Measurements from ENCODE around the gene RP9.

The RP9 gene

DNA sequence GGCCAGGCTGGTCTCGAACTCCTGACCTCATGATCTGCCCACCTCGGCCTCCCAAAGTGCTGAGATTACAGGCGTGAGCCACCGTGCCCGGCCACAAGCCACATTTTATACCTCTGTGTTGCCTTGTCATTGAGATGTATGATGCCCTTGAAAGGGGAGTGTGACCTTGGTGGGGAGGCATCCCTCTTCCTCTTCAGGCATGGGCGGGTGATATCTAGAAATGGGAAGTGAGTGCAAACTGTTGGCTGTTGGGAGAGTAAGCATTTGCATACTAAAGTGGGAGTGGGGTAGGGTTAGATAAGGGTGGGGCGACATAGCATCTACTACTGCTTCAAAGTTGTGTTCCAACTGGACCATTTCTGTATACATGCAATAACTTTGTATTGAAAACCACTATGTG is 20.1 kb downstream of the RP9 start:
- no peak for DNase-seq (ENCODE audit: extremely low read depth, low read depth)
- TF ChIP-seq, protein P1, sequence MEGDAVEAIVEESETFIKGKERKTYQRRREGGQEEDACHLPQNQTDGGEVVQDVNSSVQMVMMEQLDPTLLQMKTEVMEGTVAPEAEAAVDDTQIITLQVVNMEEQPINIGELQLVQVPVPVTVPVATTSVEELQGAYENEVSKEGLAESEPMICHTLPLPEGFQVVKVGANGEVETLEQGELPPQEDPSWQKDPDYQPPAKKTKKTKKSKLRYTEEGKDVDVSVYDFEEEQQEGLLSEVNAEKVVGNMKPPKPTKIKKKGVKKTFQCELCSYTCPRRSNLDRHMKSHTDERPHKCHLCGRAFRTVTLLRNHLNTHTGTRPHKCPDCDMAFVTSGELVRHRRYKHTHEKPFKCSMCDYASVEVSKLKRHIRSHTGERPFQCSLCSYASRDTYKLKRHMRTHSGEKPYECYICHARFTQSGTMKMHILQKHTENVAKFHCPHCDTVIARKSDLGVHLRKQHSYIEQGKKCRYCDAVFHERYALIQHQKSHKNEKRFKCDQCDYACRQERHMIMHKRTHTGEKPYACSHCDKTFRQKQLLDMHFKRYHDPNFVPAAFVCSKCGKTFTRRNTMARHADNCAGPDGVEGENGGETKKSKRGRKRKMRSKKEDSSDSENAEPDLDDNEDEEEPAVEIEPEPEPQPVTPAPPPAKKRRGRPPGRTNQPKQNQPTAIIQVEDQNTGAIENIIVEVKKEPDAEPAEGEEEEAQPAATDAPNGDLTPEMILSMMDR (IDR thresholded peaks at IDR 0.05; ENCODE audit: low read depth, low read length), result no peak

DNA sequence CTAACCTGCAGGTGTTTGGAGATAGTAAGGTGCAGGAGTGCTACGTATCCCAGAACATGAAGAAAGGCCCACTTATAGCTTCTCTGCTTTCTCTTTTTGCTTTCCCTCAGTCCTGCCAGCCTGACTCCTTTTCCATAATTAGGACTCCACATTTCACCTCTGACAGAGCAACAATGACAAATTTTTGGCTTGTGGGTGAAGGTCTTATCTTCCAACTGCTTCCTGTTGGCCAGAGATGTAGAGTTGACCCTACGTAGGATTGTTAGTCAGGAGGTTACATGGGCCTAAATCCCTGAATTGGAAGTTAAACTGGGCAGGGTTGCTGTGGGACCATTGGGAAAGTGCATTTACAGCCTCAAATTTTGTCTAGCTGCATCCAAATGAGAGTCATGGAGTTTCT is 21.3 kb downstream of the RP9 start:
- TF ChIP-seq, protein P1 (IDR thresholded peaks at IDR 0.05; ENCODE audit: low read depth, low read length), result no peak
- no peak for DNase-seq (ENCODE audit: extremely low read depth, low read depth)

GRCh38 chr7:33087356-33087755 is 21.8 kb downstream of the RP9 start:
- TF ChIP-seq, protein P1 (IDR thresholded peaks at IDR 0.05; ENCODE audit: low read depth, low read length), result no peak
- no peak for DNase-seq (ENCODE audit: extremely low read depth, low read depth)

DNA sequence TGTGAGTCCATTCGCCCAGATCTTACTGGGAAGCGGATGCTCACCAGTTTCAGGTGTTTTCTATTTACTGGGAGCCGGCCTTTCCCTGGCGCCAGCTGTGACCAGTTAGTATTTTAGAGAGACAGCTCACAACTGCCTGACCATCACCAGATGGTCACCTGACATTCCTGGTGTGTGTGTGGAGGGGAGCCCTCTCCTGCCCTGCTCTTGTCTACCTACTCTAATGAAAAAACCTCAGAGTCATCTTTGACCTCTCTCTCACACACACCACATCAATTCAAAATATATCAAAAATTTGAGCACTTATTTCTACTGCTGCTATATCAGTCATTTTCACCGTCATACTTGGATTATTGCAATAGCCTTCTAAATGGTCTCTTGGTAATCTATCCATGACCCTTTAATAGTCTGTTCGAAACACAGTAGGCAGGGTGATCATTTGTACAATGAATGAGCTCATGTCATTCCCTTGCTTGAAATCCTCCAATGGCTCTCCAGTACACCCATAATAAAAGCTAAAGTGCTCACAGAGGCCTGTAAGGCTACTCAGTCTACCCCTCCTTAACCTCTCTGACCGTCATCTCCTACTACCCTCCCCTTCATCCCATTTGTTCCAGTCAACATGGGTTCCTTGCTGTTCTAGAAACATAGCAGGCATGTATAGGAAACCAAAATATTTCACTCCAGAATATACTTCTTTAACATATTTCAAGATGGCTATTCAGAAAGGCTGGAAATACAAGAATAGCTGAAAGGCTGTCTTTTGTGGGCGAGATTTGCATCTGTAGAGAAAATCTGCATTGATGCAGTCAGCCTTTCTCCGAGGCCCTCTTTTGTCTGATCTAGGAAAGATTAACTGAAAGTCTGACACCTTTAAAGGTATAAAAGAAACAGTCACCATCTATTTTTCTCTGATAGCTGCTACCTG is 29.2 kb downstream of the RP9 start:
- no peak for DNase-seq (ENCODE audit: extremely low read depth, low read depth)
- TF ChIP-seq, protein P1 (IDR thresholded peaks at IDR 0.05; ENCODE audit: low read depth, low read length), result no peak

DNA sequence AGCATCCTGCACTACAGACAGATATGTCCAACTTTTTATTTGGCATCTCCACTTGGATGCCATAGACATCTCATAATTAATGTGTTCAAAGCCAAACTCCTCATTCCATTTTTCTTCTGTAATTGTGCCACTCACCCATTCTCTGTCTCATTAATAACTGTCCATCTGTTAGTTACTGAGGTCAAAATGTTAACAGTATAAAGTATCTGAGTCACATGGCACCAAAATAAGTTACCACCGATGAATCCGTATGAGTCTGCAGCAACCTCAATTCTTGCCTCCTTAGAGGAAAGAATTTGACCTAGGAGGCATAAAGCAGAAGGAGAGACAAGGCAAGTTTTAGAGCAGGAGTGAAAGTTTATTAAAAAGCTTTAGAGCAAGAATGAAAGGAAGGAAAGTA is 30.1 kb downstream of the RP9 start:
- TF ChIP-seq, protein P1 (IDR thresholded peaks at IDR 0.05; ENCODE audit: low read depth, low read length), result no peak
- DNase-seq (ENCODE audit: extremely low read depth, low read depth), result no peak

DNA sequence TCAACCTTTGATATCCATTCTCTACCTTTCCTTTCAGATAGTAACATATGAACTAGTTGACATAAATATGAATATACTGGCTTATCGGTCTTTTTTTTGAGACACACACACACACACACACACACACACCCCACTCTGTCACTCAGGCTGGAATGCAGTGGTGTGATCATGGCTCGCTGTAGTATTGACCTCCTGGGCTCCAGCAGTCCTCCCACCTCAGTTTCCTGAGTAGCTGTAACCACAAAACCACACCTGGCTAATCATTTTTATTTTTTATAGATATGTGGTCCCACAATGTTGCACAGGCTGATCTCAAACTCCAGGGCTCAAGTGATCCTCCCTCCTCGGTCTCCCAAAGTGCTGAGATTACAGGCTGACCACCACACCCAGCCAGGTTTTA is 32.5 kb downstream of the RP9 start:
- no peak for DNase-seq (ENCODE audit: extremely low read depth, low read depth)
- TF ChIP-seq, protein P1 (IDR thresholded peaks at IDR 0.05; ENCODE audit: low read depth, low read length), result no peak

DNA sequence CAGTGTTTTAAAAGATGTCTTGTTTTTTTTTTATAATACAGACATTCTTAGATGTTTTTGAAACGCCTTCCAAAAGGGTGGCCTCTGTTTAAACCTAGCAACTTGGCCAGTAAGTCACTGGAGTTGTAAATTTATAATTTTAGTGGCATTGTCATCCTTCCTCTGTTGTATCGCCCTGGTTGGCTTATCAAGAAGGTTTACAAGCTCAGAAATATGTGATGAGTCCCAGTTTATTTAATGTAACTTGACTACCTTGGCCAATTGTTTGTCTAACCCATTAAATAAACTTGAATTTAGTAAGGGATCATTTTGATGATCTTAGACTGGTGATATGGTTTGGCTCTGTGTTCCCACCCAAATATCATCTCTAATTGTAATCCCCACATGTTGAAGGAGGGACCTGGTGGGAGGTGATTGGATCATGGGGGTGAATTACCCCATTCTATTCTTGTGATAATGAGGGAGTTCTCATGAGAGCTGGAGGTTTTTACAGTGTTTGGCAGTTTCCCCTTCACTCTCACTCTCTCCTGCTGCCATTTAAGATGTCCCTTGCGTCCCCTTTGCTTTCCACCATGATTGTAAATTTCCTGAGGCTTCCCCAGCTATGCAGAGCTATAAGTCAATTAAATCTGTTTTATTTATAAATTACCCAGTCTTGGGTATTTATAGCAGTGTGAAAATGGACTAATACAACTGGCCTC is 33.2 kb downstream of the RP9 start:
- TF ChIP-seq, protein P1 (IDR thresholded peaks at IDR 0.05; ENCODE audit: low read depth, low read length), result no peak
- DNase-seq (ENCODE audit: extremely low read depth, low read depth), result no peak
